Left ventricle myocardium superior (tissue), 1 donor: Measurements from ENCODE around the gene MTHFSD. TPM values are rescaled to one million over a fixed set of nuclear protein-coding genes. Genes with fewer than 3 reads are reported as not detected.

ENCODE experiments used
- ATAC-seq: fragments of 200-7000 bp; cut with Tn5 transposase; one replicate; pipeline ENCODE4 v1.9.1; 2020; ENCODE audit warnings: mild to moderate bottlenecking, moderate library complexity
- DNase-seq: peaks from one replicate; pipeline ENCODE4 v3.0.0-alpha.2; 2020
- intact Hi-C: fragments of 100-400 bp; cut with micrococcal nuclease; formaldehyde crosslinking; loops from one replicate; pipeline ENCODE4 v1.11.0; 2022
- total RNA-seq: library from RNA; stranded (reverse); fragmentation: NEBNext Ultra II Directional; extraction: Animal tissue kit (Norgen Biotek cat#: 25700); gene quantifications from one replicate; pipeline ENCODE4 v1.2.1, GENCODE V29; 2021
- donor health status: DM: no; HTN: yes; CAD: no; lungs with severe emphysema.

The MTHFSD gene
- total RNA-seq, 1 donor from 2014 or later = 12.6 TPM

DNA sequence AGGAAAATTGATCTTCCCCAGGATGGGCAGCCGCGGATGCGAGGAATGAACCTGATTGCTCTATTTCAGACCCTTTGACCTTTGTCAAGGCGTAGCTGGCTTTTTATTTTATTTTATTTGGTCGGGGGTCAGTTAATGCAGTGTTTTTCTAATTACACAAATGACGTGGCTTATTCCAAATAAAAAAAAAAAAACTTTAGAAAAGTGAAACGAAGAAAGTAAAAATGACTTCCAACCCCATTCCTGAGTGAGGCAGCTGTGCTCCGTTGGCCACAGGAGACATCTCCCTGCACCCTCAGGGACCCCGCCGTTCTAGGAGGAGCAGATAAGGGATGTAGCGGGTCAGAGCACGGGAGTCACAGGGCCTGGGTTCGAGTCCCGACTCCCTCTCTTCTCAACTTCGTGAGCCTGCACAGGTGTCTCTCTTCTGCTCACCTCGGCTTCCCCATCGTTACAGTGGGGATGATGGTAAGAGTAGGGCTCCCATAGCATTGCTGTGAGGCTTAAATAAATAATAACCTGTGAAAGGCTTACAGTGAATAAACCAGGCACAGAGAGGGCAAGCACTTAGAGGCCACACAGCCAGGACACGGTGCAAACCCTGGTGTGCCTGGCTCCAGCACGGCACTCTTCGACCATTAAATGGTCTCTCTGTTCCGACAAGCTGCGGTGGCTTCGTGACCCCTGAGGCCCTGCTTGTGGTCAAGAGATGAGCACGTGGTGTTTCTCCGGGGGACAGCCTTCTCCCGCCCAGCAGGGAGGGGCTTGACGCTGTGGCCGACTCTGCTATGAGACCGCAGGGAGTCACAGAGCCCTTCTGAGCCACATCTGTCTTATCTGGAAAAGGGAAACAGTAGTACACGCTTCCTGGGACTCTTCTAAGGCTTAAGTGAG is 34.5 kb downstream of the MTHFSD start:
- intact Hi-C loops = no loop called here
- peak; percentile 27 for ATAC-seq
- DNase-seq = peak; percentile 35

GRCh38 chr16:86519649-86520316 is 35.3 kb downstream of the MTHFSD start:
- intact Hi-C loops = loop anchor here (5.0 to 10.0 kb wide), 2 partner anchors 185 to 447 kb away; no protein-coding TSS in a partner anchor
- ATAC-seq = peak; percentile 61
- peak; percentile 78 for DNase-seq

GRCh38 chr16:86519007-86519648 is 35.9 kb downstream of the MTHFSD start:
- ATAC-seq = no peak
- peak; percentile 22 for DNase-seq
- intact Hi-C loops = loop anchor here (5.0 to 10.0 kb wide), 2 partner anchors 184 to 447 kb away; no protein-coding TSS in a partner anchor

GRCh38 chr16:86517652-86518258 is 37.3 kb downstream of the MTHFSD start:
- DNase-seq (peak; percentile 72), ATAC-seq (peak; percentile 80)
- intact Hi-C loops = loop anchor here (5.0 to 10.0 kb wide), 2 partner anchors 183 to 445 kb away; no protein-coding TSS in a partner anchor

DNA sequence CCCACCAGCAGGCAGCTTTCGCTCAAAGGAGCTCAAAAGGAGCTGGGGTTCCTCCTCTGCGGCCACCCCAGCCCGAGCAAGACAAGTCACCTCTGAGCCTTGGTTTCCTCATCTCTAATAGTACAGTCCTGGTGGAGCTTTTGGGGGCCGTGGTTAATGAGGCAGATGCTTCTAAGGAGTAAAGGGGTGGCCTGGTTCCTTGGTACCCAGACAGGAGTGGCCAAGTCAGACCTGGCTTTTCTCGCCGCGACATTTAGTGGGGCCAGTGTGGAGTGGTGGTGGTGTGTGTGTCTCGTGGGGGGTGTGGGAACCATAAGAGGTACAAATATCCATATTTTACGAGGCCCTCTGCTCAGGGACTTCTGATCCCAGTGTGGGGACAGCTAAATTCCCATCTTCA is 38.0 kb downstream of the MTHFSD start:
- DNase-seq (peak; percentile 5), ATAC-seq (no peak)
- intact Hi-C loops = loop anchor here (5.0 to 10.0 kb wide), 2 partner anchors 182 to 445 kb away; no protein-coding TSS in a partner anchor

- intact Hi-C loops = loop anchor here (5.0 to 10.0 kb wide), 2 partner anchors 182 to 444 kb away; no protein-coding TSS in a partner anchor
- ATAC-seq = no peak
- DNase-seq = peak; percentile 24
Observed at GRCh38 chr16:86516623-86517003, 38.4 kb downstream of the MTHFSD start.

DNA sequence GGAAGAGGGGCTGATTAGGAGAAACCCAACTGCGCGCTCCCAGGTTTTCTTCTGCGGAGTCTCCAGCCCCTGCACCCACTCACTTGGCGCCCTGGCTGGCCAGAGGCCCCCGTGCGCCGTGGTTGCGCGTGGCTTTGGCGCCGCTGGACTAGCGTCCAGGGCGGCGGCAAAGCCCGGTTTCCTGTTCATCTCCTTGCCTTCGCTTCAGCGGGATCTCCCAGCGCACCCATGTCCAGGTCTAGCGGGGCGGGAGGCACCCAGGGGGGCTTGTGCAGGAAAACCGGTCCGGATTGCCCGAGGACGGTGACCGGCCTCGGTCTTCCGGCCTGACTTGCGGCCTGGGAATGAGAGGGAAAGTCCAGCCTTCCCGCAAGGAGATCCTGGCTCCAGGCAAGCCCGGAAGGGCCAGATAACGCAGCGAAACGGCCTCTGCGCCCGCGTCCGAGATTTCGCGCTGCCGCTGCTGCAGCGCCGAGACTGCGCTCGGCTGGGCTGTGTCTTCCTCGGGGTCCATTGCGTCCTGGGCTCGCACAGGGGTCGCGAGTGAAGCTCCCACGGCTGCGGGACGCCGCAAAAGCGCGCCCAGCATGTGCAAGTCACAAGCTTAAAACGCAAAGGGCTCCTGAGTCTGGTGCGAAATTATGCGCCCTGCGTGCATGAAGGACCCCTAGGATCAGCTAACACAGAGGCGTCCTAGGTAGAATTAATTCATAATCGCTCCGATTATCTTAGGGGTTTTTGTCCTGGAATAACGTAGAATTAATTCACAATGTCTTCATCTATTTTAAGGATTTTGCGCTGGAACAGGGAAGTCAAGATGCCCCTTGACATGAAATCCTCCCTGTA is 39.0 kb downstream of the MTHFSD start:
- DNase-seq (peak; percentile 18), ATAC-seq (no peak)
- intact Hi-C loops = loop anchor here (5.0 to 10.0 kb wide), 2 partner anchors 181 to 444 kb away; no protein-coding TSS in a partner anchor

DNA sequence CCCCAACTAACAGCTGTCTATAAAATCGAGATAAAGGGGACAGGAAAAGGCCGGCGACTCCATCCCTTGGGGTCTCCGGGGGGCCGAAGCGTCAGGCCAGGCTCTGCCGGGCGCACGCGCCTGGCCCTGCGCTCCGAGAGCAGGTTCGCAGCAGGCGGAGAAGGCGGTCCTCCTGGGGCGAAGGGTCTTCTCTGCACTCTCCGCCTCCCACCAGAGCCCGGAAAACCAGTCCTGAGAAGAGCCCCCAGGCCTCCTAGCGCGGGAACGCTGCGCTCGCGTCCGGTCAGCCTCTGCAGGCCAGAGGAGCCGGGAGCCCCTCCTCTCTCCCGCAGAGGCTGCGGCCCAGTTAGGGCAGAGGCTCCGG is 39.6 kb downstream of the MTHFSD start:
- DNase-seq (no peak), ATAC-seq (no peak)
- intact Hi-C loops = loop anchor here (5.0 to 10.0 kb wide), 2 partner anchors 181 to 443 kb away; no protein-coding TSS in a partner anchor

- DNase-seq (peak; percentile 3), ATAC-seq (no peak)
- intact Hi-C loops = loop anchor here (5.0 to 10.0 kb wide), 2 partner anchors 180 to 442 kb away; no protein-coding TSS in a partner anchor
Observed at GRCh38 chr16:86514481-86515376, 40.3 kb downstream of the MTHFSD start.

DNA sequence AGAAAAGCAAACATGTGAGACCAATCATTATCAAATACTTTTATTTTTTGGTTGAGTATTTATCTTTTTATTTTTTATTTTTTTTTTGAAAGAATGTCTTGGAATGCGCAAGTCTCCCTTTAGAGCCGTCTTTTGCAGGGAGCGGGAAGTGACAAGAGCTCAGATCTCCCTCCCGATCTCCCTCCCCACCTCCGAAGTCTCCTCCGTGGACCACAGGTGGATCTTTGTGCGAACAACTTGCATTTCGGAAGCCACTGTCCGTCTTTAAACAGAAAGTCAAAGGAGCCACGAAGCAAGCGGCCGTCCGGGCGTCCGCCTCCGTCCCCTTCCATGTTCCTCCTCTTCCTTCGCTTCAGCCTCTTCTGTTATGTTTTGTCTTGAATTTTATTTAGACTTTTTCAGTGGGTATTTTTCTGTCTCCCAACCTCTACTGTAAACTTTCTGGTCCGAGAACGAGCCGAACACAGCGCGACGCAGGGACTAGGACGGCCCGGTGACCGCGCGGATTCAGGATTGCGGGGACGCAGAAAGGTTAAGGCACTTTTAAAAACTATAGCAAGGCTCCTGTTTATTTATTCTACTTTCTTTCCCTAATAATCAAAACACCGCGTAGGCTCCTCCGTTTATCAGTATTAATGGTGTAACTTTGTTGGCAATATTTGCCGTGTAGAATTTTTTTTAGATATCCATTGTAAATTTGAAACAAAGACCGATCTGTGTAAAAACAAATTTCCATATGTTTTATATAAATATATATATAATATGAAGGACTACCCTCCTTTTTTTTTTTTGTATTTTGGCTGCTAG is 41.4 kb downstream of the MTHFSD start:
- peak; percentile 5 for DNase-seq
- intact Hi-C loops = loop anchor here (10.0 kb wide), 1 partner anchor 179 kb away; no protein-coding TSS in a partner anchor
- no peak for ATAC-seq

DNA sequence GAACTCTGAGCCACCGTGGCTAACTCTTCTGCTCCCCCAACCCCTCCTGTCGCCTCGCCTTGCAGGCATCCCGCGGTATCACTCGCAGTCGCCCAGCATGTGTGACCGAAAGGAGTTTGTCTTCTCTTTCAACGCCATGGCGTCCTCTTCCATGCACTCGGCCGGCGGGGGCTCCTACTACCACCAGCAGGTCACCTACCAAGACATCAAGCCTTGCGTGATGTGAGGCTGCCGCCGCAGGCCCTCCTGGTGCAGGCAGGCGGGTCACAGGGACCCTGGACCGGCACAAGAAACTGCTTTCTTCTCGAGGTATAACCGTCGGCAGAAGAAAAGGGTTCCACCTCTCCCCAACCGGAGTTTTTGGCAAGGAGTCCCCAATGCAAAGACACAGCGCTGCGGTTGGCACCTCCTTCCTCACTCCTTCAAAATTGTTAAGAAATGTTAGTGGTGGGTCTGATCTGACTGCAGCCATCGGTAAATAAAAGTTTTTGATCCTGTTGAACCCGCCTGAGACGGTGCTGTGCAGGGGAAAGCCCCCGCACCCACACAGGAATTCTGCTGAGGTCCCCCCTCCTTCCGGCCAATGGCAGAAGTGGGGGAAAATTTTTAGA is 42.1 kb downstream of the MTHFSD start:
- peak; percentile 28 for DNase-seq
- intact Hi-C loops = loop anchor here (10.0 kb wide), 1 partner anchor 178 kb away; no protein-coding TSS in a partner anchor
- no peak for ATAC-seq

- no peak for ATAC-seq
- intact Hi-C loops = loop anchor here (10.0 kb wide), 1 partner anchor 178 kb away; no protein-coding TSS in a partner anchor
Observed at GRCh38 chr16:86512301-86512859, 42.7 kb downstream of the MTHFSD start.

DNA sequence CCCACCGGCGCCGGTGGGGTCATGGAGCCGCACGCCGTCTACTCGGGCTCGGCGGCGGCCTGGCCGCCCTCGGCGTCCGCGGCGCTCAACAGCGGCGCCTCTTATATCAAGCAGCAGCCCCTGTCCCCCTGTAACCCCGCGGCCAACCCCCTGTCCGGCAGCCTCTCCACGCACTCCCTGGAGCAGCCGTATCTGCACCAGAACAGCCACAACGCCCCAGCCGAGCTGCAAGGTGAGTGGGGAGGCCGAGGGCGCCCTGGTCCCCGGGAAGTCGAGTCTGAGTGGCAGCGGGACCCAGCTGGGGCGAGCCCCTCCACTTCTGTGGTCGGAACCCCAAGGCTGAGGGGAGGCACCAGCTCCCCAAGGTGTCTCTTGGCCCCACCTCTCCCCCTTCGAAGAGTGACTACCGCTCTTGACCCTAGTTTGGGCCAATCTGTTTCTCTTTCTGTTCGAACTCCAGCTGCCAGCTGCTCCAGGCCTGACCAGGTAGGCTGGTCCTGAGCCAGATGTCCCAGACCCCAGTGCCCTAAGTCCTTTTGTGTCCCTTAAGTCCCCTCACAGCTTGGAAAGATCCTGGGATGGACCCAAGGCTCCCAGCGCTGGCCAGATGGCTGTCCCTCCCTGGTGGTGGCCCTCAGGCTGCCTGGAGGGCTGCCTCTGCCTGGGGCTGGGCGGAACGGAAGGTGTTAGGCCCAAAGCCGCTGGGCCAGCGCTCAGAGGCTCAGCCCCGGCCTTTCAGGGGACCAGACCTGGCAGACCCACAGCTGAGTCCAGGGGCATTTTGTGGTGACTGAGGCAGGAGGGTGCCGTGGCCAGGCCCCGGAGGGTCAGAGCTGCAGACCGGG is 43.5 kb downstream of the MTHFSD start:
- intact Hi-C loops = loop anchor here (10.0 kb wide), 1 partner anchor 177 kb away; no protein-coding TSS in a partner anchor

More at GRCh38 chr16:86512301-86512859, 42.7 kb downstream of the MTHFSD start:
- DNase-seq = no peak

More for the DNA sequence above, 43.5 kb downstream of the MTHFSD start:
- no peak for ATAC-seq
- no peak for DNase-seq
